K562 (cell line): ENCODE measurements around the gene PNMA8B. TPM values are rescaled to one million over a fixed set of nuclear protein-coding genes. Genes with fewer than 3 reads are reported as not detected.

Experiments
- KAT8 ChIP-seq: fragments of 450-650 bp; IDR thresholded peaks from 2 replicates; pipeline ENCODE4 v1.6.1; 2016; ENCODE audit warnings: low read depth, mild to moderate bottlenecking
- SMC3 ChIP-seq: conservative IDR thresholded peaks from 2 replicates; pipeline ENCODE4 v1.6.1; 2011; ENCODE audit warnings: low read depth, low read length, improper control_type of control experiment; ENCODE audit not compliant: insufficient read depth
- polyA plus RNA-seq, 8 experiments: library from polyadenylated mRNA; depleted of rRNA in 4 of 8; stranded (reverse) in 5 of 8; unstranded in 3 of 8; fragments of >200 nt; fragmentation: Nextera tagmentation in 2 of 8; fragmentation: Illumina TruSeq in 1 of 8; extraction: Ambion mirVana in 2 of 8; extraction: Trizol in 1 of 8; gene quantifications; 2 replicates each; pipeline versions ENCODE4 v1.2.1 to v1.2.3, GENCODE V29; 2011 to 2014; ENCODE audit warnings: inconsistent platforms in 1 of 8, missing spikeins in 1 of 8
- total RNA-seq, 7 experiments: library from RNA; depleted of rRNA in 6 of 7; stranded (reverse); fragments of >200 nt in 6 of 7; fragmentation: Illumina TruSeq in 2 of 7; extraction: Trizol in 2 of 7; gene quantifications; 2 replicates each; pipeline versions ENCODE4 v1.2.1 to v1.2.3, GENCODE V29; 2011 to 2021; ENCODE audit warnings: low replicate concordance in 1 of 7
- TF ChIP-seq, protein P1 (sequence below): fragments of 450-650 bp; IDR thresholded peaks from 2 replicates; pipeline ENCODE4 v1.6.1; 2016; ENCODE audit warnings: mild to moderate bottlenecking, moderate library complexity
- TF ChIP-seq, protein P2 (sequence below), 2 experiments: fragments of 450-650 bp; formaldehyde crosslinking in 1 of 2; IDR thresholded peaks; 2 replicates each; pipeline versions ENCODE4 v1.4.0 to v1.6.1; 2014 to 2020; ENCODE audit warnings: mild to moderate bottlenecking in 2 of 2, borderline replicate concordance in 1 of 2, low read depth in 1 of 2

The PNMA8B gene
- total and polyA plus RNA-seq, 9 of the 15 experiments (the other 6 are each of a cell fraction or from before 2014, with no cell fraction given) = not detected

DNA sequence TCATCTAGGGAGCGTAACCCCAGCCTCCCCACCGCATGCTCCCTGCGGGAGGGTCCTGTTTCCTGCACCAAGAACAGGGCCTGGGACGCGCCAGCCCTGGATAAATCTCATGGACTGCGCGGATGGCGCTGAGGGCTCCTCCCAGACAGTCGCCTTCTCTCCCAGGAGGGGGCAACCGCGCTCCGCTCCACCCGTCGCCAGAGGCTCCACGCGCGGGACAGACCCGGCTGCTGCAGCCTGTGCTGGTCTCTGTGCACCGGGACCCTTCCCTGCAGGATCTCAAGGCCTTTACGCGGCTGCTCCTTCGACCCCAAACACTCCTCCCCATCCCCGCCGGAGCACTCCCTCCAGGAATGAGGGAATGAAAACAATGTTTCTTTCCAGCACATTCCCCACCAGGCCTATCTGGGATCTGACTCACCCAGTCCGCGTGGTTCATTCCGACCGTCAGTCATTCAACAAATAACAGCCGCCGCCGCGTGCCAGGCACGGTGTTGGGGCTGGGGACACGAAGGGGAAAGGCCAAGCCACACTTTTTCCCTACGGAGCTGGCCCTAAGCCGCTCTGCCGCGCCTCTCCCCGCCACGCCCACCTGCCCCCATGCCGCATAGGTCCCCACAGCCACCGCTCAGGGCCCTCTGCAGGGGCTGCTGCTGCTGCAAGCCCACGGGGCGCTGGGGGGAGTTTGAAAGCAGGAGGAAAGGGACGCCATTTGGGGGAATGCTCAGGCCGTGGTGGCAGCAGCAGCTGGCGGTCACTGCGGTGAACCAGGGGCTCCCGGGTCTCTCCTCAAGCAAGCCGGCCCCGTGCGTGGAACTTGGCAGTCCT is 6.0 kb downstream of the PNMA8B start (continued):
- TF ChIP-seq, protein P1, sequence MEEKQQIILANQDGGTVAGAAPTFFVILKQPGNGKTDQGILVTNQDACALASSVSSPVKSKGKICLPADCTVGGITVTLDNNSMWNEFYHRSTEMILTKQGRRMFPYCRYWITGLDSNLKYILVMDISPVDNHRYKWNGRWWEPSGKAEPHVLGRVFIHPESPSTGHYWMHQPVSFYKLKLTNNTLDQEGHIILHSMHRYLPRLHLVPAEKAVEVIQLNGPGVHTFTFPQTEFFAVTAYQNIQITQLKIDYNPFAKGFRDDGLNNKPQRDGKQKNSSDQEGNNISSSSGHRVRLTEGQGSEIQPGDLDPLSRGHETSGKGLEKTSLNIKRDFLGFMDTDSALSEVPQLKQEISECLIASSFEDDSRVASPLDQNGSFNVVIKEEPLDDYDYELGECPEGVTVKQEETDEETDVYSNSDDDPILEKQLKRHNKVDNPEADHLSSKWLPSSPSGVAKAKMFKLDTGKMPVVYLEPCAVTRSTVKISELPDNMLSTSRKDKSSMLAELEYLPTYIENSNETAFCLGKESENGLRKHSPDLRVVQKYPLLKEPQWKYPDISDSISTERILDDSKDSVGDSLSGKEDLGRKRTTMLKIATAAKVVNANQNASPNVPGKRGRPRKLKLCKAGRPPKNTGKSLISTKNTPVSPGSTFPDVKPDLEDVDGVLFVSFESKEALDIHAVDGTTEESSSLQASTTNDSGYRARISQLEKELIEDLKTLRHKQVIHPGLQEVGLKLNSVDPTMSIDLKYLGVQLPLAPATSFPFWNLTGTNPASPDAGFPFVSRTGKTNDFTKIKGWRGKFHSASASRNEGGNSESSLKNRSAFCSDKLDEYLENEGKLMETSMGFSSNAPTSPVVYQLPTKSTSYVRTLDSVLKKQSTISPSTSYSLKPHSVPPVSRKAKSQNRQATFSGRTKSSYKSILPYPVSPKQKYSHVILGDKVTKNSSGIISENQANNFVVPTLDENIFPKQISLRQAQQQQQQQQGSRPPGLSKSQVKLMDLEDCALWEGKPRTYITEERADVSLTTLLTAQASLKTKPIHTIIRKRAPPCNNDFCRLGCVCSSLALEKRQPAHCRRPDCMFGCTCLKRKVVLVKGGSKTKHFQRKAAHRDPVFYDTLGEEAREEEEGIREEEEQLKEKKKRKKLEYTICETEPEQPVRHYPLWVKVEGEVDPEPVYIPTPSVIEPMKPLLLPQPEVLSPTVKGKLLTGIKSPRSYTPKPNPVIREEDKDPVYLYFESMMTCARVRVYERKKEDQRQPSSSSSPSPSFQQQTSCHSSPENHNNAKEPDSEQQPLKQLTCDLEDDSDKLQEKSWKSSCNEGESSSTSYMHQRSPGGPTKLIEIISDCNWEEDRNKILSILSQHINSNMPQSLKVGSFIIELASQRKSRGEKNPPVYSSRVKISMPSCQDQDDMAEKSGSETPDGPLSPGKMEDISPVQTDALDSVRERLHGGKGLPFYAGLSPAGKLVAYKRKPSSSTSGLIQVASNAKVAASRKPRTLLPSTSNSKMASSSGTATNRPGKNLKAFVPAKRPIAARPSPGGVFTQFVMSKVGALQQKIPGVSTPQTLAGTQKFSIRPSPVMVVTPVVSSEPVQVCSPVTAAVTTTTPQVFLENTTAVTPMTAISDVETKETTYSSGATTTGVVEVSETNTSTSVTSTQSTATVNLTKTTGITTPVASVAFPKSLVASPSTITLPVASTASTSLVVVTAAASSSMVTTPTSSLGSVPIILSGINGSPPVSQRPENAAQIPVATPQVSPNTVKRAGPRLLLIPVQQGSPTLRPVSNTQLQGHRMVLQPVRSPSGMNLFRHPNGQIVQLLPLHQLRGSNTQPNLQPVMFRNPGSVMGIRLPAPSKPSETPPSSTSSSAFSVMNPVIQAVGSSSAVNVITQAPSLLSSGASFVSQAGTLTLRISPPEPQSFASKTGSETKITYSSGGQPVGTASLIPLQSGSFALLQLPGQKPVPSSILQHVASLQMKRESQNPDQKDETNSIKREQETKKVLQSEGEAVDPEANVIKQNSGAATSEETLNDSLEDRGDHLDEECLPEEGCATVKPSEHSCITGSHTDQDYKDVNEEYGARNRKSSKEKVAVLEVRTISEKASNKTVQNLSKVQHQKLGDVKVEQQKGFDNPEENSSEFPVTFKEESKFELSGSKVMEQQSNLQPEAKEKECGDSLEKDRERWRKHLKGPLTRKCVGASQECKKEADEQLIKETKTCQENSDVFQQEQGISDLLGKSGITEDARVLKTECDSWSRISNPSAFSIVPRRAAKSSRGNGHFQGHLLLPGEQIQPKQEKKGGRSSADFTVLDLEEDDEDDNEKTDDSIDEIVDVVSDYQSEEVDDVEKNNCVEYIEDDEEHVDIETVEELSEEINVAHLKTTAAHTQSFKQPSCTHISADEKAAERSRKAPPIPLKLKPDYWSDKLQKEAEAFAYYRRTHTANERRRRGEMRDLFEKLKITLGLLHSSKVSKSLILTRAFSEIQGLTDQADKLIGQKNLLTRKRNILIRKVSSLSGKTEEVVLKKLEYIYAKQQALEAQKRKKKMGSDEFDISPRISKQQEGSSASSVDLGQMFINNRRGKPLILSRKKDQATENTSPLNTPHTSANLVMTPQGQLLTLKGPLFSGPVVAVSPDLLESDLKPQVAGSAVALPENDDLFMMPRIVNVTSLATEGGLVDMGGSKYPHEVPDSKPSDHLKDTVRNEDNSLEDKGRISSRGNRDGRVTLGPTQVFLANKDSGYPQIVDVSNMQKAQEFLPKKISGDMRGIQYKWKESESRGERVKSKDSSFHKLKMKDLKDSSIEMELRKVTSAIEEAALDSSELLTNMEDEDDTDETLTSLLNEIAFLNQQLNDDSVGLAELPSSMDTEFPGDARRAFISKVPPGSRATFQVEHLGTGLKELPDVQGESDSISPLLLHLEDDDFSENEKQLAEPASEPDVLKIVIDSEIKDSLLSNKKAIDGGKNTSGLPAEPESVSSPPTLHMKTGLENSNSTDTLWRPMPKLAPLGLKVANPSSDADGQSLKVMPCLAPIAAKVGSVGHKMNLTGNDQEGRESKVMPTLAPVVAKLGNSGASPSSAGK = peak; percentile 48
- TF ChIP-seq SMC3 (0 out of 2 replicates have a peak, but pooled peaks have one; percentile 47), KAT8 (no peak)
- TF ChIP-seq, protein P2, sequence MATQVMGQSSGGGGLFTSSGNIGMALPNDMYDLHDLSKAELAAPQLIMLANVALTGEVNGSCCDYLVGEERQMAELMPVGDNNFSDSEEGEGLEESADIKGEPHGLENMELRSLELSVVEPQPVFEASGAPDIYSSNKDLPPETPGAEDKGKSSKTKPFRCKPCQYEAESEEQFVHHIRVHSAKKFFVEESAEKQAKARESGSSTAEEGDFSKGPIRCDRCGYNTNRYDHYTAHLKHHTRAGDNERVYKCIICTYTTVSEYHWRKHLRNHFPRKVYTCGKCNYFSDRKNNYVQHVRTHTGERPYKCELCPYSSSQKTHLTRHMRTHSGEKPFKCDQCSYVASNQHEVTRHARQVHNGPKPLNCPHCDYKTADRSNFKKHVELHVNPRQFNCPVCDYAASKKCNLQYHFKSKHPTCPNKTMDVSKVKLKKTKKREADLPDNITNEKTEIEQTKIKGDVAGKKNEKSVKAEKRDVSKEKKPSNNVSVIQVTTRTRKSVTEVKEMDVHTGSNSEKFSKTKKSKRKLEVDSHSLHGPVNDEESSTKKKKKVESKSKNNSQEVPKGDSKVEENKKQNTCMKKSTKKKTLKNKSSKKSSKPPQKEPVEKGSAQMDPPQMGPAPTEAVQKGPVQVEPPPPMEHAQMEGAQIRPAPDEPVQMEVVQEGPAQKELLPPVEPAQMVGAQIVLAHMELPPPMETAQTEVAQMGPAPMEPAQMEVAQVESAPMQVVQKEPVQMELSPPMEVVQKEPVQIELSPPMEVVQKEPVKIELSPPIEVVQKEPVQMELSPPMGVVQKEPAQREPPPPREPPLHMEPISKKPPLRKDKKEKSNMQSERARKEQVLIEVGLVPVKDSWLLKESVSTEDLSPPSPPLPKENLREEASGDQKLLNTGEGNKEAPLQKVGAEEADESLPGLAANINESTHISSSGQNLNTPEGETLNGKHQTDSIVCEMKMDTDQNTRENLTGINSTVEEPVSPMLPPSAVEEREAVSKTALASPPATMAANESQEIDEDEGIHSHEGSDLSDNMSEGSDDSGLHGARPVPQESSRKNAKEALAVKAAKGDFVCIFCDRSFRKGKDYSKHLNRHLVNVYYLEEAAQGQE (IDR thresholded peaks at IDR 0.05; ENCODE audit: borderline replicate concordance) = peak; percentile 56; the same call in 1 of the 2 replicates
- TF ChIP-seq, protein P2 (CRISPR knock-in tag; IDR thresholded peaks at IDR 0.05; ENCODE audit: low read depth) = no peak
